Measurements from ENCODE around the gene ZNF345.
A peak's percentile ranks its signal among the peaks of the same experiment; 100 is the strongest.

The ZNF345 gene

GRCh38 chr19:36898422-36898821, 47.7 kb downstream of the ZNF345 start:
- Histone ChIP-seq H4K20me1 (ENCODE audit: control insufficient read depth, insufficient read depth, low read depth, low read length) (no peaks in the 10 kb centered on the region), H3K9me2 (replicated peaks; ENCODE audit: control insufficient read depth, low read length) (no peaks in the 10 kb centered on the region), H3K36me3 (ENCODE audit: control insufficient read depth, low read length) (no peaks in the 10 kb centered on the region), H3K4me1 (ENCODE audit: control insufficient read depth, low read length) (no peaks in the 10 kb centered on the region), H3K9me3 (ENCODE audit: control insufficient read depth, insufficient read depth, low read length) (peaks cover 7% of the 10 kb centered on the region), H3K27ac (ENCODE audit: low read depth, low read length) (no peak overlapping the region), H3F3A (ENCODE audit: control insufficient read depth, insufficient read depth) (no peaks in the 10 kb centered on the region), H3K4me3 (ENCODE audit: low read length) (no peak overlapping the region), H3K4me2 (ENCODE audit: low read length) (no peak overlapping the region), H3K27me3 (ENCODE audit: control insufficient read depth, low read length) (no peaks in the 10 kb centered on the region), H3K79me2 (ENCODE audit: control insufficient read depth, low read length) (no peaks in the 10 kb centered on the region)
- TF ChIP-seq CTCF (IDR thresholded peaks at IDR 0.05; ENCODE audit: low read depth, low read length, poor library complexity, severe bottlenecking) = no peak
- no peak for TF ChIP-seq EZH2phosphoT487 (IDR thresholded peaks at IDR 0.05; ENCODE audit: borderline replicate concordance, low read length)

- peaks cover 24% of the 10 kb centered on the region; the same call in 1 of the 2 replicates for H3K9me3 ChIP-seq (ENCODE audit: control insufficient read depth, insufficient read depth, low read length)
- H3K36me3 ChIP-seq (ENCODE audit: control insufficient read depth, low read length) = no peaks in the 10 kb centered on the region
- H3K27me3 ChIP-seq (ENCODE audit: control insufficient read depth, low read length) = no peaks in the 10 kb centered on the region
These were observed 65.5 kb downstream of the ZNF345 start, which contains the start of the genes ZNF568 and ZNF829 for GRCh38 chr19:36915992-36916830. ZNF568 (plus strand) TSS chr19:36916332; CDS start chr19:36922771, 6,439 bp downstream. ZNF829 (minus strand) TSS chr19:36916291; CDS start chr19:36915167, 1,124 bp downstream.

GRCh38 chr19:36916991-36917390, 66.3 kb downstream of the ZNF345 start:
- Histone ChIP-seq H3K4me3 (ENCODE audit: low read length) (no peak overlapping the region), H3K4me2 (ENCODE audit: low read length) (no peak overlapping the region), H3K36me3 (ENCODE audit: control insufficient read depth, low read length) (no peaks in the 10 kb centered on the region), H3K27ac (ENCODE audit: low read depth, low read length) (no peak overlapping the region), H3K4me1 (ENCODE audit: control insufficient read depth, low read length) (peaks cover 2% of the 10 kb centered on the region; the same call in 1 of the 2 replicates), H4K20me1 (ENCODE audit: control insufficient read depth, insufficient read depth, low read depth, low read length) (no peaks in the 10 kb centered on the region), H3K27me3 (ENCODE audit: control insufficient read depth, low read length) (no peaks in the 10 kb centered on the region), H3K9me3 (ENCODE audit: control insufficient read depth, insufficient read depth, low read length) (peaks cover 24% of the 10 kb centered on the region; the same call in 1 of the 2 replicates), H3K79me2 (ENCODE audit: control insufficient read depth, low read length) (no peaks in the 10 kb centered on the region), H3K9me2 (replicated peaks; ENCODE audit: control insufficient read depth, low read length) (no peaks in the 10 kb centered on the region), H3F3A (ENCODE audit: control insufficient read depth, insufficient read depth) (no peaks in the 10 kb centered on the region)
- TF ChIP-seq EZH2phosphoT487 (IDR thresholded peaks at IDR 0.05; ENCODE audit: borderline replicate concordance, low read length) (no peak), CTCF (IDR thresholded peaks at IDR 0.05; ENCODE audit: low read depth, low read length, poor library complexity, severe bottlenecking) (no peak)

More at GRCh38 chr19:36915992-36916830, 65.5 kb downstream of the ZNF345 start, which contains the start of the genes ZNF568 and ZNF829:
- Histone ChIP-seq H3K9me2 (replicated peaks; ENCODE audit: control insufficient read depth, low read length) (no peaks in the 10 kb centered on the region), H3K4me1 (ENCODE audit: control insufficient read depth, low read length) (peaks cover 2% of the 10 kb centered on the region; the same call in 1 of the 2 replicates), H3K27ac (ENCODE audit: low read depth, low read length) (no peak within 1 kb of the TSS), H3K4me2 (ENCODE audit: low read length) (peak within 1 kb of the TSS; percentile 34), H4K20me1 (ENCODE audit: control insufficient read depth, insufficient read depth, low read depth, low read length) (no peaks in the 10 kb centered on the region), H3K79me2 (ENCODE audit: control insufficient read depth, low read length) (no peaks in the 10 kb centered on the region), H3K4me3 (ENCODE audit: low read length) (peak within 1 kb of the TSS; percentile 46), H3F3A (ENCODE audit: control insufficient read depth, insufficient read depth) (no peaks in the 10 kb centered on the region)
- TF ChIP-seq EZH2phosphoT487 (IDR thresholded peaks at IDR 0.05; ENCODE audit: borderline replicate concordance, low read length) (no peak), CTCF (IDR thresholded peaks at IDR 0.05; ENCODE audit: low read depth, low read length, poor library complexity, severe bottlenecking) (peak; percentile 52)

All from DOHH2 (cell line).